PC-9 (cell line): Measurements from ENCODE around the gene FAM229A. TPM values are rescaled to one million over a fixed set of nuclear protein-coding genes. Genes with fewer than 3 reads are reported as not detected.

Experiments used
- BruUV-seq: library from RNA; stranded (reverse); fragments of 400-500 nt; replicated peaks from 2 replicates; lab custom pipeline; 2021; lab: Mats Ljungman, UMichigan
- CTCF ChIA-PET: fragments of 300-600 bp; sonication (Branson Sonifier 250); formaldehyde crosslinking; loops from one replicate; lab custom pipeline; 2022; ENCODE audit warnings: antibody characterized with exemption; lab: Charles Lee
- POLR2A ChIA-PET: fragments of 300-600 bp; sonication (Branson Sonifier 250); formaldehyde crosslinking; loops from one replicate; lab custom pipeline; 2022; ENCODE audit warnings: antibody characterized with exemption; ENCODE audit not compliant: unreplicated experiment; lab: Charles Lee
- DNase-seq, 2 experiments: peaks; one replicate each; pipeline versions ENCODE4 v3.0.0 to v3.0.0-alpha.2; 2015 to 2022; ENCODE audit warnings: mixed read lengths in 1 of 2
- H2AFZ ChIP-seq: fragments of 200-600 bp; sonication (generic); 2 replicates; pipeline ENCODE4 v1.8.1; 2017; ENCODE audit warnings: antibody characterized with exemption
- H3F3A ChIP-seq: fragments of 200-600 bp; sonication (generic); 2 replicates; pipeline ENCODE4 v1.8.1; 2017; ENCODE audit warnings: antibody characterized with exemption, mild to moderate bottlenecking, low read depth; ENCODE audit not compliant: insufficient read depth
- H3K27ac ChIP-seq: fragments of 200-600 bp; sonication (generic); 2 replicates; pipeline ENCODE4 v1.6.1; 2016; ENCODE audit warnings: mixed run types
- H3K27me3 ChIP-seq: fragments of 200-600 bp; sonication (generic); 2 replicates; pipeline ENCODE4 v1.6.1; 2016; ENCODE audit warnings: low read depth, mixed run types; ENCODE audit not compliant: insufficient read depth
- H3K36me3 ChIP-seq: fragments of 200-600 bp; sonication (generic); 2 replicates; pipeline ENCODE4 v1.6.1; 2016; ENCODE audit warnings: low read depth, mixed run types
- H3K4me1 ChIP-seq: fragments of 200-600 bp; sonication (generic); replicated peaks from 2 replicates; pipeline ENCODE4 v1.6.1; 2016; ENCODE audit warnings: mixed run types; ENCODE audit not compliant: insufficient read depth
- H3K4me2 ChIP-seq: fragments of 200-600 bp; sonication (generic); 2 replicates; pipeline ENCODE4 v1.6.1; 2017; ENCODE audit warnings: mixed run types
- H3K4me3 ChIP-seq: fragments of 200-600 bp; sonication (generic); 2 replicates; pipeline ENCODE4 v1.6.1; 2016; ENCODE audit warnings: mixed run types
- H3K79me2 ChIP-seq: fragments of 200-600 bp; sonication (generic); 2 replicates; pipeline ENCODE4 v1.6.1; 2017; ENCODE audit warnings: low read depth, mixed run types
- H3K9me2 ChIP-seq: fragments of 200-600 bp; sonication (generic); 2 replicates; pipeline ENCODE4 v1.8.1; 2017; ENCODE audit warnings: mild to moderate bottlenecking; ENCODE audit not compliant: insufficient read depth
- H3K9me3 ChIP-seq: fragments of 200-600 bp; sonication (generic); 2 replicates; pipeline ENCODE4 v1.8.1; 2016; ENCODE audit warnings: low read depth; ENCODE audit not compliant: insufficient read depth
- H4K20me1 ChIP-seq: fragments of 200-600 bp; sonication (generic); 2 replicates; pipeline ENCODE4 v1.8.1; 2017; ENCODE audit not compliant: insufficient read depth
- EZH2 ChIP-seq: fragments of 200-600 bp; sonication (generic); IDR thresholded peaks from 2 replicates; pipeline ENCODE4 v1.8.0; 2017; ENCODE audit warnings: antibody characterized with exemption, low read depth
- intact Hi-C: fragments of 100-400 bp; cut with micrococcal nuclease; formaldehyde crosslinking; loops from one replicate; pipeline ENCODE4 v1.10.0; 2022; ENCODE audit not compliant: unreplicated experiment
- total RNA-seq: library from RNA; stranded (reverse); gene quantifications from 2 replicates; pipeline ENCODE4 v1.2.3, GENCODE V29; 2021
- TF ChIP-seq, protein P1 (sequence below): fragments of 200-600 bp; sonication (generic); conservative IDR thresholded peaks from 2 replicates; pipeline ENCODE4 v1.6.1; 2017; ENCODE audit warnings: mixed run types, antibody characterized with exemption, mild to moderate bottlenecking, moderate library complexity

FAM229A gene
- total RNA-seq, 1 experiment from 2014 or later, result 13.1 TPM

GRCh38 chr1:32377541-32378220 lies 15.4 kb upstream of the FAM229A start:
- no peaks in the 10 kb centered on the region for H3K27me3 ChIP-seq
- no peaks in the 10 kb centered on the region for H3K4me1 ChIP-seq
- TF ChIP-seq, protein P1, sequence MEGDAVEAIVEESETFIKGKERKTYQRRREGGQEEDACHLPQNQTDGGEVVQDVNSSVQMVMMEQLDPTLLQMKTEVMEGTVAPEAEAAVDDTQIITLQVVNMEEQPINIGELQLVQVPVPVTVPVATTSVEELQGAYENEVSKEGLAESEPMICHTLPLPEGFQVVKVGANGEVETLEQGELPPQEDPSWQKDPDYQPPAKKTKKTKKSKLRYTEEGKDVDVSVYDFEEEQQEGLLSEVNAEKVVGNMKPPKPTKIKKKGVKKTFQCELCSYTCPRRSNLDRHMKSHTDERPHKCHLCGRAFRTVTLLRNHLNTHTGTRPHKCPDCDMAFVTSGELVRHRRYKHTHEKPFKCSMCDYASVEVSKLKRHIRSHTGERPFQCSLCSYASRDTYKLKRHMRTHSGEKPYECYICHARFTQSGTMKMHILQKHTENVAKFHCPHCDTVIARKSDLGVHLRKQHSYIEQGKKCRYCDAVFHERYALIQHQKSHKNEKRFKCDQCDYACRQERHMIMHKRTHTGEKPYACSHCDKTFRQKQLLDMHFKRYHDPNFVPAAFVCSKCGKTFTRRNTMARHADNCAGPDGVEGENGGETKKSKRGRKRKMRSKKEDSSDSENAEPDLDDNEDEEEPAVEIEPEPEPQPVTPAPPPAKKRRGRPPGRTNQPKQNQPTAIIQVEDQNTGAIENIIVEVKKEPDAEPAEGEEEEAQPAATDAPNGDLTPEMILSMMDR, result no peak
- TF ChIP-seq EZH2, result no peak
- CTCF ChIA-PET, result no interaction called here
- H3K9me2 ChIP-seq, result no peaks in the 10 kb centered on the region
- H3K36me3 ChIP-seq, result peaks cover 40% of the 10 kb centered on the region
- intact Hi-C loops, result no loop called here
- no peaks in the 10 kb centered on the region for H3K79me2 ChIP-seq
- no peak overlapping the region for H3K27ac ChIP-seq
- peaks cover 6% of the 10 kb centered on the region; the same call in 1 of the 2 replicates for H3F3A ChIP-seq
- H3K9me3 ChIP-seq, result no peaks in the 10 kb centered on the region
- no peak overlapping the region for H2AFZ ChIP-seq
- no TSS peak for BruUV-seq
- no peak overlapping the region for H3K4me3 ChIP-seq
- no peak overlapping the region for H3K4me2 ChIP-seq
- no peak for DNase-seq
- POLR2A ChIA-PET, result interaction anchor here (0.5 kb wide), 1 partner anchor 337 kb away, joined by 6 read pairs; no protein-coding TSS in a partner anchor
- H4K20me1 ChIP-seq, result 0 out of 2 replicates have a peak, but pooled peaks cover 6% of the 10 kb centered on the region

GRCh38 chr1:32376199-32376598 lies 13.9 kb upstream of the FAM229A start:
- CTCF ChIA-PET, result no interaction called here

GRCh38 chr1:32373996-32374592 lies 11.8 kb upstream of the FAM229A start:
- Histone ChIP-seq H3K79me2 (no peaks in the 10 kb centered on the region), H3K36me3 (peaks cover 42% of the 10 kb centered on the region), H3K4me1 (no peaks in the 10 kb centered on the region), H4K20me1 (peaks cover 5% of the 10 kb centered on the region; the same call in 1 of the 2 replicates), H3K4me2 (no peak overlapping the region), H3K27me3 (no peaks in the 10 kb centered on the region), H3K27ac (no peak overlapping the region), H3K9me3 (no peaks in the 10 kb centered on the region), H3K4me3 (no peak overlapping the region), H3K9me2 (no peaks in the 10 kb centered on the region), H3F3A (peaks cover 11% of the 10 kb centered on the region), H2AFZ (no peak overlapping the region)
- CTCF ChIA-PET, result no interaction called here
- intact Hi-C loops, result no loop called here
- TF ChIP-seq EZH2, result no peak
- BruUV-seq, result no TSS peak
- DNase-seq, result no peak
- POLR2A ChIA-PET, result no interaction called here

More at GRCh38 chr1:32376199-32376598, 13.9 kb upstream of the FAM229A start:
- TF ChIP-seq EZH2, result no peak
- TF ChIP-seq, protein P1, result no peak
- no peaks in the 10 kb centered on the region for H3K4me1 ChIP-seq
- H3K79me2 ChIP-seq, result no peaks in the 10 kb centered on the region
- no peak overlapping the region for H3K4me2 ChIP-seq
- no peaks in the 10 kb centered on the region for H3K9me3 ChIP-seq
- H2AFZ ChIP-seq, result no peak overlapping the region
- peaks cover 11% of the 10 kb centered on the region for H3F3A ChIP-seq
- H3K27ac ChIP-seq, result no peak overlapping the region
- H3K9me2 ChIP-seq, result no peaks in the 10 kb centered on the region
- DNase-seq, result no peak
- no peaks in the 10 kb centered on the region for H3K27me3 ChIP-seq
- no TSS peak for BruUV-seq
- 0 out of 2 replicates have a peak, but pooled peaks cover 8% of the 10 kb centered on the region for H4K20me1 ChIP-seq
- no peak overlapping the region for H3K4me3 ChIP-seq
- intact Hi-C loops, result no loop called here
- peaks cover 42% of the 10 kb centered on the region for H3K36me3 ChIP-seq
- POLR2A ChIA-PET, result interaction anchor here (0.5 to 0.7 kb wide), 3 partner anchors 10 to 167 kb away, joined by 5 to 21 read pairs (median 6); partner anchors contain the start of gene DCDC2B
